ENCODE results near the gene KLHDC7B.
A peak's percentile ranks its signal among the peaks of the same experiment; 100 is the strongest.

Gene KLHDC7B

DNA sequence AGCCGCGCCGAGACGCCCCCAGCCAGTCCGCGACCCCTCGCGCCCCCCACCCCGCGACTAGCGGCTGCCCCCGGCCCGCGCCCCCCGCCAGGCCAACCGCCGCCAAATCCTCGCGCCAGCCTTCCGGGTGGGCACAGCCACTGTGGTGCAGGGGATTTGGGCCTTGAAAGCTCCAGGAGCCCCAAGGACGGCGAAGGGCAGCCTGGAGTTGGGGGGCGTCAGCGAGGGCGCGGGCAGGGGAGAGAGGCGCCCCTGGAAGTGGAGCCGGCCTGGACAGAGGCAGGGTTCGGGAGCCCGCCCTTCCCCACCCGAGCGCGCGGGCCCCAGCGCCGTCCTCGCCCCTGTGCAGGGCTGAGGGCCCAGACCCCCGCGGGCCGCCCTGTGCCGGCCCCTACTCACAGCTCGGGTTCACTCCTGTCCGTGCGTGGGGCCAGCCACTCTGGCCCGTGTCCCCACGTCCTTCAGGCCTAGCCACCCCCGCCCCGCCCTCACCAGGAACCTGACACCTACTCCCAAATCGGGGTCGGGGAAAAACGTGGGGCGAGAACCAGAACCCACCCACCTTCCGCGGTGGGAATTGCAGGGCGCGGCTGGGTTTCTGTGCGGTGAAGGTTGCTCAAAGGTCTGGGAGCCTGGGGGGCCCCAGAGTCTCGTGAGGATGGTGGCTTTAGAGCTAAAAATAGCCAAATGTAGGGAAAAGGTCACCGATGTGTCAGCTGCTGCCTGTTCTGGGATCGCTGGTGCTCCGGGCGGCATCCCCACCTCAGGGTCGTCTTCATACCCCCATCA lies 32.5 kb downstream of the KLHDC7B start, which contains the start of gene CPT1B:
CPT1B (minus strand) TSS at position 441 of the 789 bp plus-strand sequence. CDS start 512 bp downstream, outside the sequence.
- no peak within 1 kb of the TSS for H3K4me3 Mint-ChIP-seq
- H3K9me3 Mint-ChIP-seq, result no peaks in the 10 kb centered on the region
- H3K4me1 Mint-ChIP-seq, result peaks cover 23% of the 10 kb centered on the region
- H3K27me3 Mint-ChIP-seq, result no peaks in the 10 kb centered on the region
- no peak within 1 kb of the TSS for H3K27ac Mint-ChIP-seq
- no peak for ATAC-seq
- peaks cover 49% of the 10 kb centered on the region for H3K36me3 Mint-ChIP-seq

DNA sequence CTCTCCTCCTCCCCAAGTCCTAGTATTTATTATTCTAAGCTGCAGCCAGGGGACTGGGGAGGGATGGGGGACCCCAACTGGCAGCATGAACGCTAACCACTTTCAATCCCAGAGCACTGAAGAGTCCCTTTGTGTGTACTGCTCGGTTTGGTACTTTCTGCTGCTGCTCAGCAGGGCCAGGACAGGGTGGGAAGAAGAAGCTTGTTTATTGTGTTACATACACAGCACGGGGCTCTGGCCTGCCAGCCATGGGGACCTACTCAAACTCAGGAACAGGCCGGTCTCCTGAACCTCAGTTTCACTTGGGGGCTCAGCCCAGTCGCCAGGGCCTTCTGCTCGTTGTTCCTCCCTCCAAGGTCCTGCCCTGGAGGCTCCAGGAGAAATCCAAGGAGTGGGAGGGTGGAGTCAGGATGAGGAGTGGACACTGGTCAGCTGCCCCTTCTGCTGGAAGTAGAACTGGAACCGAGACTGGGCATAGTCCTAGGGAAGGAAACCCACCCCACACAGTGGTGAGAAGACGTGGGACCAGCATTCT lies 33.1 kb downstream of the KLHDC7B start:
- no peak for ATAC-seq
- H3K36me3 Mint-ChIP-seq, result peaks cover 49% of the 10 kb centered on the region
- H3K9me3 Mint-ChIP-seq, result no peaks in the 10 kb centered on the region
- no peak overlapping the region for H3K4me3 Mint-ChIP-seq
- H3K27me3 Mint-ChIP-seq, result no peaks in the 10 kb centered on the region
- peaks cover 29% of the 10 kb centered on the region for H3K4me1 Mint-ChIP-seq
- no peak overlapping the region for H3K27ac Mint-ChIP-seq

DNA sequence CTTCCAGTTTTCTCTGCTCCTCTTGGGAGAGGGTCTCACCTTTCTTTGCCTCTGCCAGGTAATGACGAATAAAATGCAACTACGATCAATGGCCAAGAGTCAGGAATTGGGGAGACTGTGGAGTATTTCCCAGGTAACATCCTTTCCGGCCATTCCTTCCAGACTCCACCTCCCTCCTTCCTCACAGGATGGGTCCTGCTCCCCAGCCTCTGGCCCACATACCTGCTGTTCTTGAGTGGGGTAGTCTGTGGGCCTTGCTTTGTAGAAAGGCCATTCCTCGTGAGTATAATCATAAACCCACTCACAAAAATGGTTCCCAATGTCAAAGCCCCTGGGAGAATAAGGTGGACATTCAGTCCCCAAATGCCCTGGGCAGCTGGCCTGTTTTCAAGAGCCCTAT lies 34.1 kb downstream of the KLHDC7B start:
- Mint-ChIP-seq H3K4me1 (peaks cover 29% of the 10 kb centered on the region), H3K9me3 (no peaks in the 10 kb centered on the region), H3K27ac (no peak overlapping the region), H3K36me3 (peaks cover 49% of the 10 kb centered on the region), H3K27me3 (no peaks in the 10 kb centered on the region), H3K4me3 (no peak overlapping the region)
- ATAC-seq, result no peak

- Mint-ChIP-seq H3K4me3 (peak overlapping the region; percentile 93), H3K27me3 (no peaks in the 10 kb centered on the region), H3K9me3 (no peaks in the 10 kb centered on the region), H3K4me1 (peaks cover 29% of the 10 kb centered on the region), H3K27ac (peak overlapping the region; percentile 98), H3K36me3 (peaks cover 35% of the 10 kb centered on the region)
- ATAC-seq, result no peak
Measured at GRCh38 chr22:50581031-50581949, 35.6 kb downstream of the KLHDC7B start.

GRCh38 chr22:50581950-50582492 lies 36.3 kb downstream of the KLHDC7B start:
- Mint-ChIP-seq H3K4me1 (peaks cover 29% of the 10 kb centered on the region), H3K27me3 (no peaks in the 10 kb centered on the region), H3K4me3 (peak overlapping the region; percentile 93), H3K9me3 (no peaks in the 10 kb centered on the region), H3K36me3 (peaks cover 28% of the 10 kb centered on the region), H3K27ac (peak overlapping the region; percentile 98)
- ATAC-seq, result no peak

DNA sequence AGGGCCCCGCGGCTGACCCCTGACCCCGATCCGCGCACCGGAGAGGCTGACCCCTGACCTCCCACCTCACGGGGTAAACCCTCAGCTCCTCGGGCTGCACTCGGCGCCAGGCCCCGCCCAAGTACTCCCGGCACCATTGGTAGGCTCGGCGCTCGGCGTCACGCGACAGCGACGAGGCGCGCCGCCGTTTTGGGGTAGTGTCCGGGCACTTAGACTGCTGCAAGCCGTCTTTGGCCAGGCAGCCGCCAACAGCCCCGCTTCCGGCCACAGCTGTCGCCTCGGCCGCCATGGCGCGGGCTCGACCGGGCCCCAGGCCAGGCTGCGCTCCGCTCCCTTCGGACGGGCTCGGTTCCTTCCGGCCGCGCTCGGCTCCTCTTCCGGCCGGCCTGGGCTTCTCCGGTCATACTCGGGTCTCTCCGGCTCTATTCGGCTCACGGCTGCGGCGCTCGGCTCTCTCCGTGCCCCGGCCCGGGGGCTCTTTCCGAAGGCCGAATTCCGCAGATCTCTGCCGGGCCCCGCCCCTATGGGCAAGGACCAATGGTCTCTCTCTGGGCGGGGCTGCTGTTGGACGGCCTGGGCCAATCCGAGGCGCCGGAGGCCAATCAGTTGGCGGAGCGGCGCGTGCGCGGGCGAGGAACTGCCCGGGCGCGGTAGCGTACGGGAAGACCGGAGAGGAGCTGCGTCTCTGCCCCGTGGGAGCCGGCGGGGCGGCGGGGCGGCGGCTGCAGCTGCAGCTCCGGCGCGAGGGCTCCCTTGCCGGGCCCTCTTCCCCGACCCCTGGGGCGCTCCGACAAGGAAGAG lies 37.0 kb downstream of the KLHDC7B start, which contains the start of gene CHKB:
CHKB (minus strand) TSS at position 357 of the 801 bp plus-strand sequence; CDS start at position 289, 68 bp downstream.
- H3K9me3 Mint-ChIP-seq, result no peaks in the 10 kb centered on the region

GRCh38 chr22:50583294-50583861 lies 37.7 kb downstream of the KLHDC7B start:
- peaks cover 21% of the 10 kb centered on the region for H3K36me3 Mint-ChIP-seq
- peak overlapping the region; percentile 93 for H3K4me3 Mint-ChIP-seq
- no peaks in the 10 kb centered on the region for H3K9me3 Mint-ChIP-seq
- H3K27ac Mint-ChIP-seq, result peak overlapping the region; percentile 98
- H3K4me1 Mint-ChIP-seq, result peaks cover 29% of the 10 kb centered on the region
- no peaks in the 10 kb centered on the region for H3K27me3 Mint-ChIP-seq
- ATAC-seq, result peak; percentile 43

More for the DNA sequence above, 37.0 kb downstream of the KLHDC7B start, which contains the start of gene CHKB:
- Mint-ChIP-seq H3K4me3 (peak within 1 kb of the TSS; percentile 93), H3K27ac (peak within 1 kb of the TSS; percentile 98), H3K36me3 (peaks cover 21% of the 10 kb centered on the region), H3K27me3 (no peaks in the 10 kb centered on the region), H3K4me1 (peaks cover 29% of the 10 kb centered on the region)
- peak; percentile 99 for ATAC-seq

DNA sequence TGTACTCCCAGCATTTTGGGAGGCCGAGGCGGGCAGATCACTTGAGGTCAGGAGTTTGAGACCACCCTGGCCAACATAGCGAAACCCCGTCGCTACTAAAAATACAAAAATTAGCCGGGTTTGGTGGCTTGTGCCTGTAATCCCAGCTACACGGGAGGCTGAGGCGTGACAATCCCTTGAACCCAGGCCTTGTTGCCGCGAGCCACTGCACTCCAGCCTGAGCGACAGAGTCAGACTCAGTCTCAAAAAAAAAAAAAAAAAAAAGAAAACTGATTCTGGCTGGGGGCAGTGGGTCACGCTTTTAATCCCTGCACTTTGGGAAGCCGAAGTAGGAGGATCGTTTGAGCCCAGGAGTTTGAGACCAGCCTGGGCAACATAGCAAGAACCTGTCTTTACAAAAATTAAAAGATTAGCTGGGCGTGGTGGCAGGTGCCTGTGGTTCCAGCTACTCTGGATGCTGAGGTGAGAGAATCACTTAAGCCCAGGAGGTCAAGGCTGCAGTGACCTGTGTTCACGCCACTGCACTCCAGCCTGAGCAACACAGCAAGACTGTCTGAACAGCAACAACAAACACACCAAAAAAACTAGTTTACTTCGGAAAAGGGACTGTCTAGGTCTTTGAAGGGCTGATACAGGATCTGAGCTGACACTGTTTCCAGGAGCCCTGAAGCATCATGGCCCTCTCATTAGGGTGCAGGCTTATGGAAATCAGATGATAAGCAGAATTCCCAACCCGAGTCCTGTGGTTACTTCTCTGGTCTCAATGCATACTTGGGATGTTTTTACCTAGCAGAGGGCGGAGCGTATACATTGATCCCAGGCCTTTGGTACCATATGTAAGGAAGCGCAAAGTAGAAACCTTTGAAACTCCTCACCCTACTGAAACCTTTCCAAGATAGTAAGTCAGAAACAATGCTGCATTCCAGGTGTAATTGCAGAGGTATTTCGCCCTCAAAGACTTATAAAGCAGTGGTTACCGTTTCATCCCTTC lies 38.7 kb downstream of the KLHDC7B start:
- Mint-ChIP-seq H3K27ac (no peak overlapping the region), H3K27me3 (no peaks in the 10 kb centered on the region), H3K9me3 (no peaks in the 10 kb centered on the region), H3K4me3 (peak overlapping the region; percentile 93), H3K36me3 (peaks cover 13% of the 10 kb centered on the region), H3K4me1 (peaks cover 28% of the 10 kb centered on the region)
- no peak for ATAC-seq

GRCh38 chr22:50585238-50585637 lies 39.5 kb downstream of the KLHDC7B start:
- Mint-ChIP-seq H3K9me3 (no peaks in the 10 kb centered on the region), H3K4me3 (no peak overlapping the region), H3K27me3 (no peaks in the 10 kb centered on the region), H3K27ac (no peak overlapping the region), H3K4me1 (peaks cover 20% of the 10 kb centered on the region), H3K36me3 (peaks cover 5% of the 10 kb centered on the region)
- ATAC-seq, result no peak

DNA sequence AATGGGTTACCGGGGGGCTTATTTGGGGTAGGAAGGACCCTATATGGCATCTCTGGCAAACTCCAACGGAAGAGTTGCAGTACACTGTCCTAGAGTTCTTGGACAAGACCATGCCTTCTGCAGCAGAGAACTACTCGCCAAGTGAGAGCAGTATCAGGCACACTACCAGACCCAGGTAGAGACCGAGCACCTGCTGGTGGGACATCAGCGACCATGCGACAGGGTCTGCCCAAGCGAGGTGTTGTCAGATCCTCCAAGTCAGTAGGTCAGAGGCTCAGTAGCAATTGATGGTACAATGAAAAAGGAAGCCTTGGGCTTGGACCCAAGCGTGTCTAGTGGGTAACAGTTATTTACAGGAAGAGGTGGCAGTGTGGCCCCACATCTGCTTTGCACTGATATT lies 40.1 kb downstream of the KLHDC7B start:
- H3K27me3 Mint-ChIP-seq, result no peaks in the 10 kb centered on the region
- peaks cover 5% of the 10 kb centered on the region for H3K36me3 Mint-ChIP-seq
- H3K27ac Mint-ChIP-seq, result no peak overlapping the region
- no peak for ATAC-seq
- H3K4me1 Mint-ChIP-seq, result peaks cover 15% of the 10 kb centered on the region
- H3K4me3 Mint-ChIP-seq, result no peak overlapping the region
- H3K9me3 Mint-ChIP-seq, result no peaks in the 10 kb centered on the region

- no peak overlapping the region for H3K4me3 Mint-ChIP-seq
- H3K36me3 Mint-ChIP-seq, result peaks cover 6% of the 10 kb centered on the region
- no peak for ATAC-seq
Measured at GRCh38 chr22:50586416-50586815, 40.7 kb downstream of the KLHDC7B start.

GRCh38 chr22:50587407-50587806 lies 41.7 kb downstream of the KLHDC7B start:
- Mint-ChIP-seq H3K9me3 (no peaks in the 10 kb centered on the region), H3K4me1 (peaks cover 6% of the 10 kb centered on the region)

More at GRCh38 chr22:50586416-50586815, 40.7 kb downstream of the KLHDC7B start:
- peaks cover 11% of the 10 kb centered on the region for H3K4me1 Mint-ChIP-seq
- no peak overlapping the region for H3K27ac Mint-ChIP-seq
- no peaks in the 10 kb centered on the region for H3K27me3 Mint-ChIP-seq
- no peaks in the 10 kb centered on the region for H3K9me3 Mint-ChIP-seq

DNA sequence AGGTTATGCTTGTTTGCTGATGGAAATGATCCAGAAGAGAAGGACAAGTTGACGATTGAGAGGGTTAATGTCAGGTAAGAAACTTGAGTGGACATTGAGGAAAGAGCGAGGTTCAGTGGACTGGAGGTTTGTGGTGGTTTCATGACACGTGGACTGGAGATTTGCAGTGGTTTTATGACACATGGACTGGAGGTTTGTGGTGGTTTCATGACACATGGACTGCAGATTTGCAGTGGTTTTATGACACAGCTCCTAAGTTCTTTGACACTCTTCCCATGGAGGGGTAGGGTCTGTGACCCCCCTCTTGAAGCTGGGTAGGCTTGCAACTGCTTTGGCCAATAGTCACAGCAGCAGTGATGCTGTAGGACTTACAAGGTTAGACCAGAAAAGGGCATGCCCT lies 49.5 kb downstream of the KLHDC7B start:
- Mint-ChIP-seq H3K4me1 (peaks cover 4% of the 10 kb centered on the region), H3K27ac (no peak overlapping the region), H3K9me3 (no peaks in the 10 kb centered on the region), H3K4me3 (no peak overlapping the region), H3K36me3 (peaks cover 39% of the 10 kb centered on the region), H3K27me3 (peaks cover 8% of the 10 kb centered on the region)
- ATAC-seq, result no peak

More at GRCh38 chr22:50587407-50587806, 41.7 kb downstream of the KLHDC7B start:
- no peak overlapping the region for H3K27ac Mint-ChIP-seq
- no peak for ATAC-seq
- H3K4me3 Mint-ChIP-seq, result no peak overlapping the region
- peaks cover 10% of the 10 kb centered on the region for H3K36me3 Mint-ChIP-seq
- no peaks in the 10 kb centered on the region for H3K27me3 Mint-ChIP-seq
